HG03039 (cell line): Measurements from ENCODE around the gene UBQLN1.
"Not testable (repeated sequence)": the region's sequence is repeated elsewhere in the genome, so short reads cannot be mapped to it uniquely, and the experiment has no call there.

Experiments used
- ATAC-seq: cut with Tn5 transposase; IDR thresholded peaks from one replicate; pipeline ENCODE4 v1.9.1; 2021; ENCODE audit warnings: mild to moderate bottlenecking, moderate library complexity; ENCODE audit not compliant: unreplicated experiment

UBQLN1 gene

GRCh38 chr9:83707768-83708514 is at the start of gene UBQLN1:
Gene UBQLN1, minus strand, starts transcription at chr9:83707958. Its CDS starts 279 bp downstream, at chr9:83707679.
- peak; percentile 66 for ATAC-seq

GRCh38 chr9:83754383-83754977 is 46.7 kb upstream of the UBQLN1 start:
- peak; percentile 80 for ATAC-seq

GRCh38 chr9:83749706-83750105 is 41.9 kb upstream of the UBQLN1 start:
- no peak for ATAC-seq

- no peak for ATAC-seq
Measured at GRCh38 chr9:83744206-83744605, 36.4 kb upstream of the UBQLN1 start.

GRCh38 chr9:83733739-83734138 is 26.0 kb upstream of the UBQLN1 start:
- ATAC-seq, result no peak

GRCh38 chr9:83728591-83729368 is 21.0 kb upstream of the UBQLN1 start:
- ATAC-seq, result not testable (repeated sequence)

- ATAC-seq, result no peak
Measured at GRCh38 chr9:83724436-83724835, 16.7 kb upstream of the UBQLN1 start.

- ATAC-seq, result no peak
Measured at GRCh38 chr9:83722726-83723495, 15.2 kb upstream of the UBQLN1 start.

GRCh38 chr9:83721509-83721908 is 13.8 kb upstream of the UBQLN1 start:
- ATAC-seq, result no peak

- no peak for ATAC-seq
Measured at GRCh38 chr9:83715794-83716193, 8.0 kb upstream of the UBQLN1 start.

GRCh38 chr9:83715221-83715620 is 7.5 kb upstream of the UBQLN1 start:
- no peak for ATAC-seq

- ATAC-seq, result no peak
Measured at GRCh38 chr9:83714329-83714728, 6.6 kb upstream of the UBQLN1 start.

- ATAC-seq, result peak; percentile 45
Measured at GRCh38 chr9:83708515-83709158, 879 bp upstream of the UBQLN1 start.

GRCh38 chr9:83707518-83707767 is 315 bp downstream of the UBQLN1 start:
- peak; percentile 42 for ATAC-seq

- ATAC-seq, result peak; percentile 12
Measured at GRCh38 chr9:83706676-83707517, 861 bp downstream of the UBQLN1 start.

GRCh38 chr9:83705219-83705651 is 2.5 kb downstream of the UBQLN1 start:
- not testable (repeated sequence) for ATAC-seq

- no peak for ATAC-seq
Measured at GRCh38 chr9:83701769-83702168, 6.0 kb downstream of the UBQLN1 start.

- ATAC-seq, result no peak
Measured at GRCh38 chr9:83701286-83701685, 6.5 kb downstream of the UBQLN1 start.

- ATAC-seq, result no peak
Measured at GRCh38 chr9:83699615-83700014, 8.1 kb downstream of the UBQLN1 start.
